GM10266 (cell line): Measurements from ENCODE around the gene P2RX2.

Experiments
- DNase-seq: peaks from one replicate; pipeline ENCODE4 v3.0.0; 2012; ENCODE audit errors: extremely low spot score
- TF ChIP-seq, protein P1 (sequence below): IDR thresholded peaks from 2 replicates; pipeline ENCODE4 v1.5.1; 2012; ENCODE audit warnings: mild to moderate bottlenecking, low read depth; ENCODE audit not compliant: control insufficient read depth, insufficient read depth; ENCODE audit errors: missing control alignments

Gene P2RX2

GRCh38 chr12:132572801-132573760 lies 45.5 kb upstream of the P2RX2 start:
- no peak for DNase-seq
- TF ChIP-seq, protein P1, sequence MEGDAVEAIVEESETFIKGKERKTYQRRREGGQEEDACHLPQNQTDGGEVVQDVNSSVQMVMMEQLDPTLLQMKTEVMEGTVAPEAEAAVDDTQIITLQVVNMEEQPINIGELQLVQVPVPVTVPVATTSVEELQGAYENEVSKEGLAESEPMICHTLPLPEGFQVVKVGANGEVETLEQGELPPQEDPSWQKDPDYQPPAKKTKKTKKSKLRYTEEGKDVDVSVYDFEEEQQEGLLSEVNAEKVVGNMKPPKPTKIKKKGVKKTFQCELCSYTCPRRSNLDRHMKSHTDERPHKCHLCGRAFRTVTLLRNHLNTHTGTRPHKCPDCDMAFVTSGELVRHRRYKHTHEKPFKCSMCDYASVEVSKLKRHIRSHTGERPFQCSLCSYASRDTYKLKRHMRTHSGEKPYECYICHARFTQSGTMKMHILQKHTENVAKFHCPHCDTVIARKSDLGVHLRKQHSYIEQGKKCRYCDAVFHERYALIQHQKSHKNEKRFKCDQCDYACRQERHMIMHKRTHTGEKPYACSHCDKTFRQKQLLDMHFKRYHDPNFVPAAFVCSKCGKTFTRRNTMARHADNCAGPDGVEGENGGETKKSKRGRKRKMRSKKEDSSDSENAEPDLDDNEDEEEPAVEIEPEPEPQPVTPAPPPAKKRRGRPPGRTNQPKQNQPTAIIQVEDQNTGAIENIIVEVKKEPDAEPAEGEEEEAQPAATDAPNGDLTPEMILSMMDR: no peak

- TF ChIP-seq, protein P1: no peak
- DNase-seq: no peak
Measured at GRCh38 chr12:132574271-132574996, 44.1 kb upstream of the P2RX2 start.

- no peak for DNase-seq
- TF ChIP-seq, protein P1: no peak
Measured at GRCh38 chr12:132575661-132576060, 42.9 kb upstream of the P2RX2 start.

- TF ChIP-seq, protein P1: no peak
- DNase-seq: no peak
Measured at GRCh38 chr12:132576701-132577100, 41.9 kb upstream of the P2RX2 start.

DNA sequence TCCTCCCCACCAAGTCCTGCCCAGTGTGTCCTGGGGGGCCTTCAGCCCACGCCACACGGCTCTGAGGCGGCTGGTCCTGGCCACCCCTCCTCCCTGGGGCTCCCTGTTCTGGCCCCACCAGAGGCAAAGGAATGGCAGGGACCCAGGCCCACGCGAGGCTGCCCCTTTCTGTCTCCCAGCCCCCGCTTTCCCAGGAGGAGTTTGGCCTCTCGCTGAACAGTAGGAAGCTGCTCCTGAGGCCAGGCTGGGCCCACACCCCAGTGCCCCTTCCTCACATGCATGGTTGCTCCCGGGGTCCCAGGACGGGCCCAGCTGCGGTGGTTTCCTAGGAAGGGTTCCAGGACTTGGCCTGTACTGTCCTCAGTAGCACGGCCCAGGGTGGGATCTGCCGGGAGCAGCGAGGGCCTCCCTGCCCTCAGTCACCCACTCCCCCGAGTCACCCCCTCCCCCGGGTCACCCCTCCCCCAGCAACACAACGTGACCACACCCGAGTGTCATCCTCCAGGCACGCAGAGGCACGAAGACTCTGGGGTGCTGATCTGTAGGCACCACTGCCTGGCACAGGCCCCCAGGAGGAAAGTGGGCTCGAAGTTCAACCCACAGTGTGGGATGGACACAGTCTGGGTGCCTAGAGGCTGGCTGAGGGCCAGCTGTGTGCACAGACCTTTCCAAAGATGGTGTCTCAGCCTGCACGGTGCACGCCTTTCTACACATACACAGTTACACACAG lies 41.2 kb upstream of the P2RX2 start:
- DNase-seq: no peak
- TF ChIP-seq, protein P1: no peak

GRCh38 chr12:132578118-132578517 lies 40.5 kb upstream of the P2RX2 start:
- no peak for DNase-seq
- TF ChIP-seq, protein P1: no peak
